ENCODE measurements around the gene MCF2L. TPM values are rescaled to one million over a fixed set of nuclear protein-coding genes. Genes with fewer than 3 reads are reported as not detected.
"Not testable (repeated sequence)": the region's sequence is repeated elsewhere in the genome, so short reads cannot be mapped to it uniquely, and the experiment has no call there.

The MCF2L gene
- total and polyA plus RNA-seq, 2 donors: 15.3 to 31.7 TPM

DNA sequence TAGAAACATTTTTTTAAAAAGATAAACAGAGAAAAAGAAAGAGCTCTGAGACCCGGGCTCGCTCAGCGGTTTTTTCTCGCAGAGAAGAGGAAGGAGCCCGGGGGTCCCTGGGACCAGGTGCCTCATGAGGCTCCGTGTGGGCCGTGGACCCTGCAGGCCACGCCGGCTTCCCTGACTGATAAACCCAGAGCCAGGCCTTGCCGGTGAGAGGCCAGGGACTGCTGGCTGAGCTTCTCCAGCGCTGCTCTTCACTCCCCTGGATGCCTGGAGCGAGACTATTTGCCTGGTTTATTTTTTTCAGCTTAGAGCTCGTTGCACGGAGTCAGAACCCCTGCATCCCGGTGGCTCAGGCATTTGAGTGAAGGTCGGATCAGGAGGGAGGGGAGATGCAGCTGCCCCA, 83.2 kb downstream of the MCF2L start:
- 75% methylated on average over 16 of the region's 16 CpGs for WGBS
- Histone ChIP-seq H3K27ac (ENCODE audit: low read depth) (no peak overlapping the region), H3K4me1 (ENCODE audit: insufficient read depth) (no peaks in the 10 kb centered on the region), H3K36me3 (ENCODE audit: insufficient read depth) (no peaks in the 10 kb centered on the region), H3K4me3 (ENCODE audit: low read depth, low read length) (no peak overlapping the region)
- no peak for DNase-seq (ENCODE audit: extremely low spot score)

DNA sequence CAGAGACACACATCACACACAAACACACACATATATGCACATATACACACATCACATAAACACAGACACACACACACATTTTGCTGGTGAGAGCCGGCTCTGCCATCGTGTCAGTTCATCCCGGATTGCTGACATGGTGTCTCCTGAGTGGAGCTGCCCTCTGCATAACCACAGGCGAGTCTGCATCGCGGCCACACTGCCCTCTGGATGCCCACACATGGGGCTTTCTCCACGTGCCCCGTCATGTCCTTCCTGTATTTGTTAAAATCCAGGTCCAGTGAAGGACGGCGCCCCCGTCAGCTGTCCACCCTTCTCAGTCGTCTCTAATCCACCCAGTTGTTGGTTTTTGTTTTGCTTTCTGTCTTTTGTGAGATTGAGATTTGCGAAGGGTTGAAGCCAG, 84.0 kb downstream of the MCF2L start:
- no peaks in the 10 kb centered on the region for H3K4me1 ChIP-seq (ENCODE audit: insufficient read depth)
- no peak overlapping the region for H3K27ac ChIP-seq (ENCODE audit: low read depth)
- DNase-seq (ENCODE audit: extremely low spot score): no peak
- H3K4me3 ChIP-seq (ENCODE audit: low read depth, low read length): no peak overlapping the region
- 86% methylated on average over 13 of the region's 13 CpGs for WGBS
- H3K36me3 ChIP-seq (ENCODE audit: insufficient read depth): no peaks in the 10 kb centered on the region

DNA sequence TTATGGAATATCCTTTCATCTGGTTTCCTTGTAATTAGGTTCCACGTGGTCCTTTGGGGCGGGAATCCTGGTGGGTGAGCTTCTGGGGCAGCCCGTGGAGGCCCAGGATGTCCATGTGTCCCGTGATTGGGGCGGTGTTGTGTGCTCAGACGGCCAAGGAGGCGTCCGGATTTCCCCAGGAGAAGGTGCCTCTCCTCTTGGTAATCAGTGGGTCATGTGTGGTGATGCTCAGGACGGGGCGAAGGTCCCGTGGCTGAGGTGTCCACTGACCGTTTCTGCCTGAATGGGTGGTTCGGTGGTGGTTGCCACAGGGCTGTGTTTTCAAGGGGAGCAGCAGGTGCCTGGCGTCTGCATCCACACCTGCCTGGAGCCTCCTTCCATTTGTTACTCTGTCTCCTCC, 84.4 kb downstream of the MCF2L start:
- Histone ChIP-seq H3K27ac (ENCODE audit: low read depth) (no peak overlapping the region), H3K4me1 (ENCODE audit: insufficient read depth) (no peaks in the 10 kb centered on the region), H3K4me3 (ENCODE audit: low read depth, low read length) (no peak overlapping the region), H3K36me3 (ENCODE audit: insufficient read depth) (no peaks in the 10 kb centered on the region)
- DNase-seq (ENCODE audit: extremely low spot score): no peak
- 89% methylated on average over 14 of the region's 14 CpGs for WGBS

DNA sequence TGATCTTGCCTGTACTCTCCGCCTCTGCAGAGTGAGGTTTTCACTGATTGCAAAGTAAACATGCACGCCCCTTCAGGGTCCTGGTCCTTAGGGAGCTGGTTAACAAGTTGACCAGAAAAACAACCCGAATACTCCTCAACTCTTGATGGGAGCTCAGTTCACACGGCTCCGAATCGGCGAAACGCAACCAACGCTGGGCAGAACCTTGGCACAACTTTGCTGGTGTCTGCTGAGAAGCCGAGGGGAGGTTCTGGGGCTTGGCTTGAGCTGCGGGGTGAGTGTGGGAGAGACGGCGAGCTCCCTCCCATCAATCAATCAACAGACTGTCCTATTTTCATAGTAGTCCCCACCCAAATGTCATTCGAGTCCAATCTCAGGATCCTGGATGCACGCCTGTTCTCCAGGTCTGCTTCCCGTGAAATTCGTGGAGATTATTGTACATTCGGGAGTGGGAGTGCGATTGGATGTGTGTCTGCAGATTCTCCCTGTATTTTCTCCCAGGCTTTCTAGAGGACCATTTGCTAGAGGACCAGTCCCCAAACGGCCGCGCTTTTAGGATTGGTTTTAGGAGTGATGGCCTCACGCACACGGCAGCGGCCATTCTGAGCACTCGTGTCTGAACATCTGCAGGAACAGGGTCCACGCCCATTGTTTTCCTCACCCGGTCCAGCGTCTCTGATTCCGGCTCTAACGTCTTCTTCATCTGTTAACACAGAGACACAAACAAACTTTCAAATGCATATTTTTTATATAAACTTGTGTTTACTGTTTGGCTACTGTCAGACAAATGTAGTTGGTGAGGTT, 85.0 kb downstream of the MCF2L start:
- 74% methylated on average over 31 of the region's 31 CpGs for WGBS
- Histone ChIP-seq H3K36me3 (ENCODE audit: insufficient read depth) (no peaks in the 10 kb centered on the region), H3K27ac (ENCODE audit: low read depth) (no peak overlapping the region), H3K4me1 (ENCODE audit: insufficient read depth) (no peaks in the 10 kb centered on the region), H3K4me3 (ENCODE audit: low read depth, low read length) (no peak overlapping the region)
- no peak for DNase-seq (ENCODE audit: extremely low spot score)

DNA sequence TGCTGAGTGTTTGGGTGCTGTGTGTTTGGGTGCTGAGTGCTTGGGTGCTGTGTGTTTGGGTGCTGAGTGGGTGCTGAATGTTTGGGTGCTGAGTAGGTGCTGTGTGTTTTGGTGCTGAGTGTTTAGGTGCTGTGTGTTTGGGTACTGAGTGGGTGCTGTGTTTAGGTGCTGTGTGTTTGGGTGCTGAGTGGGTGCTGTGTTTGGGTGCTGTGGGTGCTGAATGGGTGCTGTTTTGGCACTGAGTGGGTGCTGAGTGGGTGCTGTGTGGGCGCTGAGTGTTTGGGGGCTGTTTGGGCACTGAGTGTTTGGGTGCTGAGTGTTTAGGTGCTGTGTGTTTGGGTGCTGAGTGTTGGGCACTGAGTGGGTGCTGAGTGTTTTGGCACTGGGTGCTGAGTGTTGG, 88.1 kb downstream of the MCF2L start:
- 100% methylated on average over 1 of the region's 1 CpG for WGBS
- DNase-seq (ENCODE audit: extremely low spot score): no peak
- Histone ChIP-seq H3K4me3 (ENCODE audit: low read depth, low read length) (no peak overlapping the region), H3K27ac (ENCODE audit: low read depth) (no peak overlapping the region), H3K36me3 (ENCODE audit: insufficient read depth) (no peaks in the 10 kb centered on the region), H3K4me1 (ENCODE audit: insufficient read depth) (no peaks in the 10 kb centered on the region)

DNA sequence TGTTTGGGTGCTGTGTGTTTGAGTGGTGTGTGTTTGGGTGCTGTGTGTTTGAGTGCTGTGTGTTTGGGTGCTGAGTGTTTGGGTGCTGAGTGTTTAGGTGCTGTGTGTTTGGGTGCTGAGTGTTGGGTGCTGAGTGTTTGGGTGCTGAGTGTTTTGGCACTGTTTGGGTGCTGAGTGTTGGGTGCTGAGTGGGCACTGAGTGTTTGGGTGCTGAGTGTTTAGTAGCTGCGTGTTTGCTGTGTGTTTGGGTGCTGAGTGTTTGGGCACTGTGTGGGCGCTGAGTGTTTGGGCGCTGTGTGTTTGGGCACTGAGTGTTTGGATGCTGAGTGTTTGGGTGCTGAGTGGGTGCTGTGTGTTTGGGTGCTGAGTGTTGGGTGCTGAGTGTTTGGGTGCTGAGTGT, 88.5 kb downstream of the MCF2L start:
- 96% methylated on average over 3 of the region's 3 CpGs for WGBS
- DNase-seq (ENCODE audit: extremely low spot score); H3K36me3 ChIP-seq (ENCODE audit: insufficient read depth); H3K4me1 ChIP-seq (ENCODE audit: insufficient read depth); H3K4me3 ChIP-seq (ENCODE audit: low read depth, low read length); H3K27ac ChIP-seq (ENCODE audit: low read depth): not testable (repeated sequence)

DNA sequence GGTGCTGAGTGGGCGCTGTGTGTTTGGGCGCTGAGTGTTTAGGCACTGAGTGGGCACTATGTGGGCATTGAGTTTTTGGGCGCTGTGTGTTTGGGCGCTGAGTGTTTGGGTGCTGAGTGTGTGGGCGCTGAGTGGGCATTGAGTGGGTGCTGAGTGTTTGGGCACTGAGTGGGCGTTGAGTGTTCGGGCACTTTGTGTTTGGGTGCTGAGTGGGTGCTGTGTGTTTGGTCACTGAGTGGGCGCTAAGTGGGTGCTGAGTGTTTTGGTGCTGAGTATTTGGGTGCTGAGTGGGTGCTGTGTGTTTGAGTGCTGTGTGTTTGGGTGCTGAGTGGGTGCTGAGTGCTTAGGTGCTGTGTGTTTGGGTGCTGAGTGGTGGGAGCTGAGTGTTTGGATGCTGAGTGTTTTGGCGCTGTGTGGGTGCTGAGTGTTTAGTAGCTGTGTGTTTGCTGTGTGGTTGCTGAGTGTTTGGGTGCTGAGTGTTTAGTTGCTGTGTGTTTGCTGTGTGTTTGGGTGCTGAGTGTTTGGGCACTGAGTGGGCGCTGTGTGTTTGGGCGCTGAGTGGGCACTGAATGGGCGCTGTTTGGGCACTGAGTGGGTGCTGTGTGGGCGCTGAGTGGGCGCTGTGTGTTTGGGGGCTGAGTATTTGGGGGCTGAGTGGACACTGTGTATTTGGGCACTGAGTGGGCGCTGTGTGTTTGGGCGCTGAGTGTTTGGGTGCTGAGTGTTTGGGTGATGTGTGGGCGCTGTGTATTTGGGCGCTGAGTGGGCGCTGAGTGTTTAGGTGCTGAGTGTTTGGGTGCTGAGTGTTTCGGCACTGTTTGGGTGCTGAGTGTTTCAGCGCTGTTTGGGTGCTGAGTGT, 89.3 kb downstream of the MCF2L start:
- Histone ChIP-seq H3K4me3 (ENCODE audit: low read depth, low read length) (no peak overlapping the region), H3K4me1 (ENCODE audit: insufficient read depth) (no peaks in the 10 kb centered on the region), H3K36me3 (ENCODE audit: insufficient read depth) (no peaks in the 10 kb centered on the region), H3K27ac (ENCODE audit: low read depth) (no peak overlapping the region)
- WGBS: 92% methylated on average over 21 of the region's 21 CpGs
- DNase-seq (ENCODE audit: extremely low spot score): no peak

DNA sequence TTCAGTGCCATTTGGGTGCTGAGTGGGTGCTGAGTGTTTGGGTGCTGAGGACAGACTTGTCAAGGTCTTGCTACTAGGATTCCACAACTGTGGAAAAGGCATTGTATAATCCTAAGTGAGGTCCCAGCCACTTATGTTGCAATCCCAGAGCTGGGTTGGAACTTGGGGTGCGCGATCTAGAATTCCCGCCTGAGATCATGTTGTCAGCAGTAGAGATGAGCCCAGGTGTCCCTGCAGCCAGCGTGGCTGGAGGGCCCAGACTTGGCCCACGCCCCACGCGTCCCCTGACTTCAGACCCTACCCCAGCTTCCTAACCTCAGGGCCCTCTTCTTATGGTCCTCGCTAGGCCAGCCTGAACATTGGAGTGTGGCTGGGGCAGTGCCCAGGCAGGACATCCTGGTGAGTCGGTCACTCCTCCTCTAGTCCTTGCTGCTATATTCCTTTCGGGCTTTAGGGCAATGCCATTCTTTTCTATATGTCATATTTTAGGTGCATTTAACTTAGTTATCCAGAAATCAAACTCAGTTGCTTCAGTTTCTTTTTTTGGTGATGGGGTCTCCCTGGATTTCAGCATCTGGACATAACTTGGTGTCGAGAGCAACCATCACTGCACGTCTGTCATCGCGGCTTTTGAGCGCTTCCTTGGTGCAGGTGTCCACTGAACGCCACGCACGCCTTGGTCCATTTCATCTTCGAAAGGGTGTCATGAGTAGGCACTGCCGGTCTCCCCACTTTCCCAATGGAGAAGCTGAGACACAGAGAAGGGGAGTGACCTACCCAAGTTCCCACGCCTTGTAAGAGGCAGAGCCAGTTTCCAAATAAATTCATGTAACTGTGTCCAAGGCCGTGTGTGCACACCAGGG, 90.2 kb downstream of the MCF2L start:
- WGBS: 92% methylated on average over 22 of the region's 22 CpGs
- Histone ChIP-seq H3K4me3 (ENCODE audit: low read depth, low read length) (no peak overlapping the region), H3K36me3 (ENCODE audit: insufficient read depth) (no peaks in the 10 kb centered on the region), H3K4me1 (ENCODE audit: insufficient read depth) (no peaks in the 10 kb centered on the region), H3K27ac (ENCODE audit: low read depth) (no peak overlapping the region)
- DNase-seq (ENCODE audit: extremely low spot score): no peak

DNA sequence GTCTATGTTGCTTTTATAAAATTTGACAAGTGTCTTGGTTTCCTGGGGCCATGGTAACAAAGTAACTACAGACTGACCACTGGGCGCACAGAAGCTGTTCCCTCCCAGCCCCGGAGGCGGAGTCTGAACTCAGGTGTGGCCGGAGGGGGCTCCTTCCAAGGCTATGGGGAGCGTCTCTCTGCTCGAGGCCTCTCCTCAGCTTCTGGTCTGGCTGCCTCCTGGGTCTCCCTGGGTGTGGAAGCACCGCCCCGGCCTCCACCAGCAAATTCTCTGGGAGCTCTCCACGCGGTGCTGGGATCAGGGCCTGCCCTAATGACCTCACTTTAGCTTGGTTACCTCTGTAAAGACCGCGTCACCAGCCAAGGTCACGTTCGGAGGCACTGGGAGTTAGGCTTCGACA, 90.9 kb downstream of the MCF2L start:
- H3K27ac ChIP-seq (ENCODE audit: low read depth): no peak overlapping the region
- H3K4me1 ChIP-seq (ENCODE audit: insufficient read depth): no peaks in the 10 kb centered on the region
- H3K4me3 ChIP-seq (ENCODE audit: low read depth, low read length): no peak overlapping the region
- DNase-seq (ENCODE audit: extremely low spot score): no peak
- no peaks in the 10 kb centered on the region for H3K36me3 ChIP-seq (ENCODE audit: insufficient read depth)
- 73% methylated on average over 15 of the region's 15 CpGs for WGBS

DNA sequence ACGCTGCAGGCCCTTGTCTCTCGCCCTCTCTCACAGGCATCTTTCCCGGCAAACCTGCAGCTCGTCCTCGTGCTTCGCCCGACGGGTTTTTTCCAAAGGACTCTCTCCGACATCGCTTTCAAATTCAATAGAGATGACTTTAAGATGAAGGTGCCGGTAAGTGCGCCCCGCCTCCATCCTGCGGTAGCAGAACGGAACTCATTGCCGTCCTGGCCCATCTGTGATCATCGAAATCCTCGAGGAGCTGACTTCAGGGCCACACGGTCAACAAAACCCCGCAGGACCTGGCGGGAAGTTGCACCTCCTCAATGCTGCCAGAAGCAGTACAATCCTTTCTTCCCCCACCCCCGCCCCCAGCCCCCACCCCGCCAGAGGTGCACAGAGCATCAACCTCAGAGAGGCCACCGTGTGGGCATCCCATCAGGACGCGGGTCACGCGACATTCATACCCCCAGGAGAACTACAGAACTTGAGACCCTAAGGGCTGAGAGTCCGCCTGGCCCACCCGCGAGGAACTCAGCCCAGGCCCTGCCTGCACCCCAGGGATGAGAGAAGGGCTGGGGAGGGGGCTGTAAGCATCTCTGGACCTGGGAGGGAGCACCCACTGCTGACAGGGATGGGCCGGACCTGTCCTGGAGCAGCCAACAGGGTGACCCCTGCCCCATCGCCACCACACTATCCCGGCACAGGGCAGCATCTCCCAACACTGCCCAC, 91.7 kb downstream of the MCF2L start:
- no peak overlapping the region for H3K27ac ChIP-seq (ENCODE audit: low read depth)
- WGBS: 84% methylated on average over 34 of the region's 34 CpGs
- H3K4me1 ChIP-seq (ENCODE audit: insufficient read depth): no peaks in the 10 kb centered on the region
- no peak for DNase-seq (ENCODE audit: extremely low spot score)
- no peaks in the 10 kb centered on the region for H3K36me3 ChIP-seq (ENCODE audit: insufficient read depth)
- no peak overlapping the region for H3K4me3 ChIP-seq (ENCODE audit: low read depth, low read length)

DNA sequence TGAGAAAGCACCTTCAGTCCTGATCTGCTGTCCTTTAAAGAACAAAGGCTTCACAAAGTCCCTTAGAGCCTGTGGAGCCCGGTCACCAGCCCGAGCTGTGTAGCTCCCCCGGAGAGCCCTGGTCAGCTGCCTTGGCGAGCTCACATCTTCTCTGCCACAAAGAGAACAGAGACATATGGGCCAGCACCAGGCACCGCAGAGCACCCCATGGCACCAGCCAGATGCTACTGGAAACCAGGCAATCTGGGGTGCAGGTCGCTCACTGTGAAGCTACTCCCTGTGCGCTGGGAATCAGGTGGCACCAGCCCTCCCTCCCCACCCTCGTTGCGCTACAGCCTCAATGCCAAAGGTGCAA, 92.2 kb downstream of the MCF2L start:
- DNase-seq (ENCODE audit: extremely low spot score): no peak
- 93% methylated on average over 9 of the region's 9 CpGs for WGBS
- H3K4me3 ChIP-seq (ENCODE audit: low read depth, low read length): no peak overlapping the region

DNA sequence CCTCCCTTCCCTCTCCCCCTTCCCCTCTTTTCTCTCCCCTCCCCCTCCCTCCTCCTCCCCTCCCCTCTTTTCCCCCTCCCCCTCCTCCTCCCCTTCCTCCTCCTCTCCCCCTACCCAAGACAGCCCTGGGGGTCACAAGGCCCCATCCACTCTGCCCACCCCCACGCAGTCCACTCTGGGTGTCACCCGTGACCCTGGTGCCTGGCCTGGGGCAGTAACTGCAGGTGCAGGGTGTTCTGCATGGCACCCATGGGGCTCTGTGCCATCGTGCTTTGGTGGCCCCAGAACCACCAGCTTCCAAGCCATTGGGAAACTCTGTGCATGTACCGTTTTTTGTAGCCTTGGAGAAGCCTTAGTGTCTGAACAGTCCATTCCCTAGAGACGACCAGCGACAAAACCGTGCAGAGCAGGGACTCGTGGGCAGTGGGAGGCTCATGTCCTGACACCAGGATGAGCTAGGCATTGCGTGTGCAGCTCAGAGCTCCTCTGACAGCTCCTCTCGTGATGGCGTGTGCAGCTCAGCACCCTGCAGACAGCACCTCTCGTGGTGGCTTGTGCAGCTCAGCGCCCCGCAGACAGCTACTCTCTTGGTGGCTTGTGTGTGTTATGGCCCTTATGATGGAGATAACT, 92.9 kb downstream of the MCF2L start:
- no peak for DNase-seq (ENCODE audit: extremely low spot score)
- no peaks in the 10 kb centered on the region for H3K4me1 ChIP-seq (ENCODE audit: insufficient read depth)
- no peak overlapping the region for H3K27ac ChIP-seq (ENCODE audit: low read depth)
- WGBS: 83% methylated on average over 14 of the region's 14 CpGs
- no peaks in the 10 kb centered on the region for H3K36me3 ChIP-seq (ENCODE audit: insufficient read depth)
- no peak overlapping the region for H3K4me3 ChIP-seq (ENCODE audit: low read depth, low read length)

More for the DNA sequence above, 92.2 kb downstream of the MCF2L start:
- Histone ChIP-seq H3K36me3 (ENCODE audit: insufficient read depth) (no peaks in the 10 kb centered on the region), H3K27ac (ENCODE audit: low read depth) (no peak overlapping the region), H3K4me1 (ENCODE audit: insufficient read depth) (no peaks in the 10 kb centered on the region)

DNA sequence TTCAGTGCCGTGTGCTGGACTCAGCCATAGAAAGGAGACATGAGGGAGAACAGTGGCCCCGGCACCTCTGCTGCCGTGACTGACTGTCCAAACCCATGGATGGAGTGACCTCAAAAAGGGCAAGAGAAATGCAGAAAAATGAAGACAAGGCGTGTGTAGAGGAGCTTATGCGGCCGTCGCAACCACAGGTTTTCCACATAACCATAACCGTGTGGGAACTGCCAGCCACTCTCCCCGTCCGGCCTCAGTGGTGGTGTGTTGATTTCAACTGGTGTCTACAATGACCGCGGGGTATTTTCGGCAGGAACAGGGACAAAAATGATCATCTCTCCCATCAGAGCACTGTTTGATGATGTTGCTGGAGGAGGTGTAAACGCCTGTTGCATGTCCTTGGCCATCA, 93.7 kb downstream of the MCF2L start:
- Histone ChIP-seq H3K4me1 (ENCODE audit: insufficient read depth) (no peaks in the 10 kb centered on the region), H3K27ac (ENCODE audit: low read depth) (no peak overlapping the region), H3K4me3 (ENCODE audit: low read depth, low read length) (no peak overlapping the region), H3K36me3 (ENCODE audit: insufficient read depth) (no peaks in the 10 kb centered on the region)
- WGBS: 91% methylated on average over 14 of the region's 14 CpGs
- DNase-seq (ENCODE audit: extremely low spot score): no peak

Data from urinary bladder (tissue), 4 donors.